HEK293T (cell line): ENCODE data around the gene THSD7B.

ENCODE experiments used
- BHLHE40 ChIP-seq: fragments of 450-650 bp; IDR thresholded peaks from 2 replicates; pipeline ENCODE4 v1.6.1; 2016; ENCODE audit warnings: mild to moderate bottlenecking, moderate library complexity, borderline replicate concordance
- CTBP1 ChIP-seq: fragments of 450-650 bp; IDR thresholded peaks from 2 replicates; pipeline ENCODE4 v1.6.1; 2016; ENCODE audit warnings: borderline replicate concordance
- ELF4 ChIP-seq: fragments of 450-650 bp; IDR thresholded peaks from 2 replicates; pipeline ENCODE4 v1.6.1; 2017; ENCODE audit warnings: antibody characterized with exemption
- FOXA1 ChIP-seq: fragments of 450-650 bp; IDR thresholded peaks from 2 replicates; pipeline ENCODE4 v1.6.1; 2016; ENCODE audit warnings: mild to moderate bottlenecking
- FOXK2 ChIP-seq: fragments of 450-650 bp; IDR thresholded peaks from 2 replicates; pipeline ENCODE4 v1.6.1; 2016; ENCODE audit warnings: mild to moderate bottlenecking
- FOXM1 ChIP-seq: fragments of 450-650 bp; IDR thresholded peaks from 2 replicates; pipeline ENCODE4 v1.6.1; 2017; ENCODE audit warnings: mild to moderate bottlenecking, borderline replicate concordance
- HDGF ChIP-seq: fragments of 450-650 bp; IDR thresholded peaks from 2 replicates; pipeline ENCODE4 v1.6.1; 2017; ENCODE audit warnings: antibody characterized with exemption, borderline replicate concordance
- LEF1 ChIP-seq: fragments of 450-650 bp; IDR thresholded peaks from 2 replicates; pipeline ENCODE4 v1.6.1; 2017; ENCODE audit warnings: mild to moderate bottlenecking, borderline replicate concordance
- NFRKB ChIP-seq: fragments of 450-650 bp; IDR thresholded peaks from 2 replicates; pipeline ENCODE4 v1.6.1; 2016; ENCODE audit warnings: mild to moderate bottlenecking, moderate library complexity
- SP1 ChIP-seq: fragments of 450-650 bp; IDR thresholded peaks from 2 replicates; pipeline ENCODE4 v1.6.1; 2017
- SUZ12 ChIP-seq: fragments of 450-650 bp; IDR thresholded peaks from 2 replicates; pipeline ENCODE4 v1.6.1; 2016; ENCODE audit warnings: mild to moderate bottlenecking
- ZNF384 ChIP-seq: fragments of 450-650 bp; IDR thresholded peaks from 2 replicates; pipeline ENCODE4 v1.6.1; 2016

- TF ChIP-seq ZNF384 (no peak), FOXA1 (no peak), CTBP1 (no peak), FOXM1 (no peak), SUZ12 (no peak), BHLHE40 (no peak), FOXK2 (no peak), HDGF (no peak), ELF4 (no peak), SP1 (no peak), NFRKB (no peak), LEF1 (no peak)
Measured at GRCh38 chr2:137175246-137175645, 409.9 kb downstream of the THSD7B start.
